GM19468 (cell line): ENCODE data around the gene TLL2.

Experiments used
- ATAC-seq: cut with Tn5 transposase; IDR thresholded peaks from one replicate; pipeline ENCODE4 v1.9.1; 2021; ENCODE audit warnings: mild to moderate bottlenecking, moderate library complexity, moderate number of reproducible peaks; ENCODE audit not compliant: unreplicated experiment; ENCODE audit errors: extremely low read depth

Gene TLL2

DNA sequence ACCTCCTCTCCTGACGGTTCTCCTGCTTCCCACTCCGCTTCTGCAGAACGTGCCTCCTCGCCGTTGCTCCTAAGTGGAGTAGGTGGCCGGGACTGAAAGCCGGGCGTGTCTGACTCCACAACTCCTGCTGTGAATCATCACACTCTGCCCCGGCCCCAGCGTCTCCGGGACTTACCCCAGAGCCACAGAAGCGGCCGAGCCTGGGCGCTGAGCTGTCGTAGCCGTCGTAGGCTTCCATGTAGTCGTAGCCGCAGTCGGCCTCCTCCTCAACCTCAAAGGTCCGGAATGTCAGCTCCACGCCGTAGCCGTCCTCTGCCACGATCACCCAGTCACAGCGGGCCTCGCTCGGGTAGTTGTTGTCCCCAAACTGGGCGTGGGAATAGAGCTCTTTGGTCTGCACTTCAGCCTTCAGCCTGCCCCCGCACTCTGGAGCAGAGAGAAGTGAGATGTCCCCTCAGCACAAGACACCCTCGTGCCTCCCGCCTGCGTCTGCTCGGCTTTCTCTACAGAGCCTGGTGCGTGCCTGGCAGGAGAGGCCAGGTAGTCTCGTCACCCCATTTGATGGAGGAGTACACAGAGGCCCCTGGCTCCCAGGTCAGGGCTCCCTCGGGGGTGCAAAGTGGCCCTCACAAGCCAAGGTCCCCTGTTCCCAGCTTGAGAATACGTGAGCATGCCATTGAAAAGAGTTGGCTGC lies 143.7 kb downstream of the TLL2 start:
- no peak for ATAC-seq

DNA sequence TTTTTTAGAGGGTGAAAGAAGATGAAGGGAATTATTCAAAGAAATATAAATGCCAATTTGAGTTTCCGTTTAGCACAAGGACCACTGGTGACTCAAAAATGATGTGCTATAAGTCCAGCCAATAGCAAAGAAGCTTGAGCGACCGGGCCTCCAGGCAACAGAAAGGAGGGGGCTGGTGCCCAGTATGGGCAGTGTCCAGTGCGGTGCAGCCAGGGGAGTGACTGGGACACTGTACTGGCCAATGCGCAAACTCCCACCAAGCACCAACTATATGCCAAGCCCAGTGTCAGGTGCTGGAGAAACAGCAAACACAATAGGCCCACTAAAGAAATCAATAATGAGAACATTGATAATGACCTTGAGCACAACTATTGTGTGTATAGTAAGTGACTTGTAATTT lies 144.8 kb downstream of the TLL2 start:
- no peak for ATAC-seq

DNA sequence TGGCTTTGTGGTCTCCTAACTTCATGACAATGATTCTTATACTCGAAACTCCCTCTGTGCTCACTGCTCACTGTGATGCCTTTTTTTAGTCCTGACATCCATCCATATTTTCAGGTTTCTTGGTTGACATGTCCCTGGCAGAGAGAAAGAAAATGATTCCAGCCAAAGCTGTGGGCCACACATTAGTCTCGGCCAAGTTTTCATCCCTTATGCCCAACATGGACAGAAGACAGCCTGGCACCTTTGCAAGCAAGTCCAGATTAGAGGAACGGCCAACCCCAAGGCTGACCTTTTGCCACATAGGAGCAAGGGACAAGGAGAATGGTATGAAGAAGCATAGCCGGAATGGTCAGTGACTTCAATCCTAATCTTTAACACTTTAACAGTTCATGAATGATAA lies 146.3 kb downstream of the TLL2 start:
- no peak for ATAC-seq

- no peak for ATAC-seq
Measured at GRCh38 chr10:96366508-96366907, 147.2 kb downstream of the TLL2 start.

DNA sequence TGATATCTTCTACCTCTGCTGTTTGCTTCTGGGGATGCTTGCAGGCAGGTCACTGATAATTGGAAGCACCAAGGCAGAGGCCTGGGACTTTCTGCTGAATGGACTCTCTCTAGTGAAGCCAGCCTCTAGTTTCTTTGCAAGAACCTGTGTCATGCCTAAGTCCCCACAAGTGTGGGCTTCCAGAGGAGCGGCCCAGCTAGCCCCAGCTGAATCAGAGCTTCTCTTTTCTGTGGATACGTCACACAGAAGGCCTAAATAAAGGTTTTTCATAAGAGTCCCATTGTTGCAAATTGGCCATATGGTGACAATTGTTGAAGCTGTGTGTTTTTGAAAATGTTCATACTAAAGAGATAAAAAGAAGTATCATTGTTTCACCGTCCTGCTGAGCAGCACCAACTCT lies 148.2 kb downstream of the TLL2 start:
- ATAC-seq: no peak

- no peak for ATAC-seq
Measured at GRCh38 chr10:96360766-96361165, 153.0 kb downstream of the TLL2 start.

GRCh38 chr10:96360331-96360730 lies 153.4 kb downstream of the TLL2 start:
- ATAC-seq: no peak

DNA sequence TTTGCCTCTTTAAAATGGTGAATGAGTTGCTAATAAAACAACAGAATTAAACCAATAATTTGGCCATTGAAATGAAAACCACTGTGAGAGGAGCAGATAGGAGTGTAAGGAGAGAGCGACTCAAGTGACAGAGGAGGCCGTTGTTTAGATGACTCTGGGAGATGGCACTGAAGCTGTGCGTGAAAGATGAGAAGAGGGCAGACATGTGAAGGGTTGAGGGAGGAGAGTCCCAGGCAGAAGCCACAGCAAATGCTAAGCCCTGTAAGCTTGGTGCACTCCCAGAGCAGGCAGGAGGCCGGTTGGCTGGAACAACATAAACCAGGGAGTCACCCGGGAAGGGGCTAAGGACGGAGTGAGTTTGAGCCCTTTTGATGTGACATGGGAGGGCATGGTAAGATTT lies 154.1 kb downstream of the TLL2 start:
- ATAC-seq: no peak

- no peak for ATAC-seq
Measured at GRCh38 chr10:96358851-96359540, 154.7 kb downstream of the TLL2 start, which contains the start of gene OPALIN. TSS of gene OPALIN (minus strand) at chr10:96359002. CDS start at chr10:96358896, 106 bp downstream.

- no peak for ATAC-seq
Measured at GRCh38 chr10:96357038-96357620, 156.6 kb downstream of the TLL2 start.

- ATAC-seq: no peak
Measured at GRCh38 chr10:96352582-96352981, 161.1 kb downstream of the TLL2 start.

DNA sequence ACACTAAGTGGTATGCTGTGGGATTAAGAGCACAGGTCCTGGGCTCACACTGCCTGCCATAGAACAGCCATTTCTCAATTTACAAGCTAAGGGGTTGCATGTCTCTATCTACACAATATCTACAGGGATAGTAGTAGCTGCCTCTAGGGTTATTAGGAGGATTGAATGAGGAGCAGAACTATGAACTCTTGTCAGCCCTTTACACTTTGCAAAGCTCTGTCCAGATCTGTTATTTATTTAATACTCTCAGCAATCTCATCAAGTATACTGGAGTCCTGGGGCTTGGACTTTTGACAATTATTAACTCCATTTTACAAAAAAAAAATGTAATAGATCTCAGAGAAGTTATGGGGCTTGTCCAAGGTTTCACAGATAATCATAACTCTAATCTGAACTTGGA lies 161.7 kb downstream of the TLL2 start:
- no peak for ATAC-seq

DNA sequence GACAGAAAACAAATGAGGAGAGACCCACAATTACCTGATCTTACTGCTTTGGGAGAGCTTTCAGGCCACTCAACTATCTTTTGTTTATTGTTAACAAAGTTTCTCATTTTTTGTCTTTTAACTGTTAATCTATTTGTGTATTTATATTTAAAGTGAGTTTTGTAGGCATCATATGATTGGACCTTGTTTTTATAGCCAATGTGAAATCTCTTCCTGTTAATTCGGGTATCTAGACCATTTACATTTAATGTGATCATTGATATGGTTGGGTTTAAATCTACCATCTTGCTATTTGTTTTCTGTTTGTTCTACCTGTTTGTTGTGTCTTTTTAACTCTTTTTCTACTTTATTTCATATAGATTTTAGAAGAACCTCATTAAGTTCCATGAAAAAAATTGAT lies 167.4 kb downstream of the TLL2 start:
- no peak for ATAC-seq

GRCh38 chr10:96345222-96345621 lies 168.5 kb downstream of the TLL2 start:
- ATAC-seq: no peak

- ATAC-seq: no peak
Measured at GRCh38 chr10:96344178-96344577, 169.5 kb downstream of the TLL2 start.

DNA sequence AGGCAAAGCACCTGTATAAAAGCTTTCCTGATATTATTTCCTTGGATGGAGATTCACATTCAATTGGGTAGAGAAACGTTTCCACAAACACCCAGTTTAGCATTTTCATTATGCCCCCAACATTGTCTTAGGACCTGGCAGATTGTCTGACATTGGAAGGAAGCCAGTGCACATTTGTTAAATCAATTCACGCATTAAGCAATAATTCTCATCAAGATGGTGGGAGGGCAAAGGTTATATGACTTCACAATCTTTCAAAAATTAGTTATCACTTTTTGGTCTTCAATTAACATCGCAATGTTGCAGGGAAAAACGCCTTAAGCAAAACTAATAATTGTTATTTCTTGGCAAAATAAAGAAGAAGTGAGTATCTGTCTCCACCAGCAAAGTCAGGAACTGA lies 171.3 kb downstream of the TLL2 start:
- no peak for ATAC-seq

DNA sequence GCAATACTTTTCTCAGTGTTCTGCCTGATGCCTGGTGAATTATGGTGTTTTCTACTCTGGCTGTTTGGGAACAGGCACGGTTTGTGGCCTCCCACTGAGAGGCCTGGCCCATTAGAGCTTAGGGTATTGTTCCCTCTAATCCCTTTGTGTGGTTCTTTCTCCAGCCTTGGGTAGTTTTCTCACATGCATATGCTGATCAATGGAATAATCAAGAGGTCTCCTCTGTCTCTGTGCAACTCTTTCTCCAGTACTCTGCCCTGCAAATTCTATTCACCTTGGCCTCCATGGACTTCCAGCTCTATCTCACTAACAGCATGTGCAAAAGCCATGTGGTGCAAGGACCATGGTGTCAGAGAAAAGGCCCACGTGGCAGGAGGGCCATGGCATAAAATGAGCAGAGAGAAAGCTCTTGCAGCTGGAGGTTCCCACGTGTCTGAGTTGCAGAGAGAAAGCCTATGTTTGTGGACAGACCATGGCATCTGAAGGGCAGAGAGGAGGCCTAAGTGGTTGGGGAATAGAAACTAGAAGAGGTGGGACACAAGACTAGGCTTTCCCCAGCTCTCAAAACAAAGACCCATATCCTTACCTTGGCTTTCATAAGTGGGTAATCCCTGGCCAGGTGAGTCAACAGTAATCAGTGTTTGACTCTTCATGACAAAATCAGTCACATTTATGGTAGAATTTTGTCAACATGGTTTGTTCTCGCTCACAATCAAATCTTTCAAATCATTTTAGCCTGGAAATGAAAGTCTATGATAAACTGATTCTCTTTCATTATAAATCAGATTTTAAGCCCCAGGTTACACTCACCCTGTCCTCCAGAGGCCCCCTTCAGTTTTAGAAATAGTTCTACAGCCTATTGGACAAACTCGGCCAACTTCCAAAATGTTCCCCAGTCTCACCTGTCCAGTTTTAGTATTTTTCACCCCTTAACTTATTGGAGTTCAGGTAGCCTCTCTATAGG lies 172.2 kb downstream of the TLL2 start:
- ATAC-seq: no peak

DNA sequence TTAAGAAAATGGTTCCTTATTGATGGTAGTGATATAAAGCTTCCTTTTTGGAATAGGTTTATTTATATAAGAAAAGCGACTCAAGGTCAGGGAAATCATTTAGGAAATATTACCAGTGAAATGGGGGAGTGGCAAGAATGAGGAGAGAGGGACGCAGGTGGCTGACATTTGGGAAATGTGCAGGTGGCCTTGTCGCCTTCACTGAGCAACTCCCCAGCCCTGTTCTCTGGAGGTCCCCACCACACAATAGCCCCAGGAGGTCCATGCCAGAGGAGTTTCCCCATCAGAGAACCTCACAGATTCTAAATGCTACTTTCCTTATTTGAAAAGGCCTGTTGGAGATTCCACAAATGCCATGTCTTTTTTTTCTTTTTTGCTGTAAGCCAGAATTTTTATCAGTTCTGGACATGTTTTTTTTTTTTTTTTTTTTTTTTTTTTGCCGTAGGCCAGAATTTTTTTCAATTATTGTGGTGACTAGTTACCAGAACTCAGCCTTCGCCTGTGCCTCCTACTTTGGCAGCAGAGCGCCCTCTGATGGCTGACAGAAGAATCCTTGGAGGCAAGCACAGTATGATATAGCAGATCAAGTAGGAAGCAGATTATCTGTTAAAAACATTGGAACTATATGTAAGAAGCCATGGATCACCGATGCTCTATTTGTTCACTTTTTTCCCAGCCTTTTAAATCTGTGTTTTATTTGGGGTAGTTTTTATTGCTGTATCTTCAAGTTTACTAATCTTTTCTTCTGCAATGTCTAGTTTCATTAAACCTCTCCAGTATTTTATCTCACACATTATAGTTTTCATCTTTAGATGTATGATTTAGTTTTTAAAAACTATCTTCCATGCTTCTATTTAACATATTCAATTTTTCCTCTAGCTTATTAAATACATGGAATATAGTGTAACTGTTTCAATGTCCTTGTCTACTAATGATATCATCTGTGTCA lies 173.5 kb downstream of the TLL2 start:
- no peak for ATAC-seq

- no peak for ATAC-seq
Measured at GRCh38 chr10:96339383-96339782, 174.3 kb downstream of the TLL2 start.
